GM12892 (cell line): Measurements from ENCODE around the gene ERBB4.

Experiments used
- DNase-seq: peaks from one replicate; pipeline ENCODE4 v3.0.0; 2011; ENCODE audit not compliant: insufficient read length
- FAIRE-seq: peaks from 2 replicates; lab custom pipeline; 2011; peaks lifted over from hg19 to GRCh38; lab: Jason Lieb, UNC
- POLR2A ChIP-seq: IDR thresholded peaks from 2 replicates; pipeline ENCODE4 v1.6.1; 2011; ENCODE audit warnings: low read depth, low read length, control low read depth
- POLR2AphosphoS5 ChIP-seq: IDR thresholded peaks from 2 replicates; pipeline ENCODE4 v1.6.1; 2011; ENCODE audit warnings: low read depth, low read length, control low read depth
- TAF1 ChIP-seq: IDR thresholded peaks from 2 replicates; pipeline ENCODE4 v1.6.1; 2011; ENCODE audit warnings: low read depth, mild to moderate bottlenecking, control low read depth, low read length, borderline replicate concordance

Gene ERBB4

DNA sequence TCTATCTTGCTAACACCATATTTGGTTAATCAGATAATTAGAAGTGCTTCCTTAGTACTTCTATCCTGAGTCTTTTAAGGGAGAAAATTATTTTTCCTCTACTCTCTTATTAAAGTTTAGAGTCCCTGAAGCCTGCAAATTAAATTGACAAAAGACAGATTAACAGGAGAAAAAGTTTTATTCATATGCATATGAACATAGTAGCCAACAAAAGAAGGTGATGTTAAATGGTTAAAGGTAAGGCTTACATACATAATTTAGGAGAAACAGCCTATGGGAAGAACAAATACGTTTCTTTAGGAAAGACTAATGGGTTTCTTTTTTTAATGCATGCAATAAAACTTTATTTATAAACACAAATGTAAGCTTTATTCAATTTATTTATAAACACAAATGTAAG, 1177.2 kb downstream of the ERBB4 start:
- TF ChIP-seq TAF1 (no peak), POLR2A (no peak), POLR2AphosphoS5 (no peak)
- FAIRE-seq: no peak
- DNase-seq: no peak

DNA sequence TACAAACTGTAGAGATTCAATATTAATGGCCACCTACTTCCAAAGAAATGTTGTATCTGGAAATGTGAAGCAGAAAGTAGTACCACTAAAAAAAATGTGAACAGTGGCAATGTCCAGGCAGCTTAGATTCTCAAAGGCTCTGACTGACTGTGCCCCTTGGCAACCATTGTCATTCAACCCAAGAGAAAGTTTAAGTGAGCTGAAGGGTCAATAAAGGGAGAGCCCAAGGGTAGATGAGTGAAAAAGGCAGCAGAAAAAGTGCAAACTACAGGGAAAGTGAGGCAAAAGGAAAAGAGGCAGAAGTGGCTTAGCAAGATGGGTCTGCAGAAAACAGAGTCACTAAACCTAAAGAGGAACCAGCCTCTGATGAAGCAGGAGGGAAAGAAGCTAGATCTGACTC, 1179.3 kb downstream of the ERBB4 start:
- no peak for FAIRE-seq
- no peak for DNase-seq
- TF ChIP-seq TAF1: no peak

DNA sequence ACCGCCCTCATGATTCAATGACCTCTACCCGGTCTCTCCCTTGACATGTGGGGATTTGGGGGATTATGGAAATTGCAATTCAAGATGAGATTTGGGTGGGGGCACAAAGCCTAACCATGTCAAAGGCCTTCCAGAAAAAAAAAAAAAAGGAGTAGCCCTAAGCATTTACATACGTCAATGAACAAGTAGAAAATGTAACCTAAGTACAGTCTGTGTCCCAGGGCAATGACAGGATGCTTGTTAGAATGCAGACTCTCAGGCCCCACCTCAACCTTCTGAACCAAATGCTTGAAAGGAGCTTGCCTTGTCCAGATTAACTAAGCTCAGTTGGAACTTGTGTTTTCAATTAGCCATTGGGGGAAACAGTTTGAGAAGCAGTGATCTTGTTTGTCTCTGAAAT, 1180.1 kb downstream of the ERBB4 start:
- no peak for DNase-seq
- no peak for TF ChIP-seq POLR2A
- TF ChIP-seq TAF1: no peak
- no peak for TF ChIP-seq POLR2AphosphoS5
- no peak for FAIRE-seq

DNA sequence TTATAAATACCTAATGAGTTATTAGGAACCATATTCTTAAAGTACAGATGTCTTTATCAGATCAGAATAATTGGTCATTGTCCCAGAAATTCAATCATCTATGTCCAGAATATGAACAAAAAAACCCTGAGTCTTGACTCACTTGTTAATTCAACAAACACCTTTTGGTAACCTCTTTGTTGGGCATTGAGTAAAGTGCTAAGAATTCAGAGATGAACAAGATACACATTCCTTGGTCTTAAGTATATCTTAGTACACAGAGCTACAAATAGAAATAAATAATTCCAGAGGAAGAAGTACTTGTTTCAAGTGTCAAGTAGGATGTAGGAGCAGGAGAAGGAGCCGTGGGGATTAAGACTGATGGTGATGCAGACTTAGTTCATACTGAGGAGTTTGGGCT, 1184.1 kb downstream of the ERBB4 start:
- FAIRE-seq: no peak
- TF ChIP-seq TAF1 (no peak), POLR2AphosphoS5 (no peak), POLR2A (no peak)
- DNase-seq: no peak

DNA sequence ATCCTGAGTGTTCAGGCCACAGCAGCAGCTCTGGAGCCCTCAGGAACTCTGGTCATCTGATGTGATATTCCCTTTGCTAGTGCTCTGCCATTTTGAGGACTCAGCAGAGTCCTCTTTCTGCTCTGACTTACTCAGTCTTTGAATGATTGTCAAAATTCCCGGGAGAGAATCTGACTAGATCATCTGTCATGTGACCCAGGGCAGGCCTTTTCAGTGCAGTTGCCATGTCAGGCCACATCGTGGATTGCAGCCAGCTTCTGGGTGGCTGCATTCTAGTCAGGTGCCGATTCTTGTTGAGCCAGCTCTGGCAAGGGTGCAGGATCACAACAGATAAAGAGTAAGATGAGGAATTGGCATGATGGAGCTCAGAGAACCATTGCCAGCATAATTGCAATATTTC, 1186.6 kb downstream of the ERBB4 start:
- DNase-seq (no peak), FAIRE-seq (no peak)
- TF ChIP-seq POLR2AphosphoS5: no peak
- TF ChIP-seq POLR2A: no peak
- TF ChIP-seq TAF1: no peak

DNA sequence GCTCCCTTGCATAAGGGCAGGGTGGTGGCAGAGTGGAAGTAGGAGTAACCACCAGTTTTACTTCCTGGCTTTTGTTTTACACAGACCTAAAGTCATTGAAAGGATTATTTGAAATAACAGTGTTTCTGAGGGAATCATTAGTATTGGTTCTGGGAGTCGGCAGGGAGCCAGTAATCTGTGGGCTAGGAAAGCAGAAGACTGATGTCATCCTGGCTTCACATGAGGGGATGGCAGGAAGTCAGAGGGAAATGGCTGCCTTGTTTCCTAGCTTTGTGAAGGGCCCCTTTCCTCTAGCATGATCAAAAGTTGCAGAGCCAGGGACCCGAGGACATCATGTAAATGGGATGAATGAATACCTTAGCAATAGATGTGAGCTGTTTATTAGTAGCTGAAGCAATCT, 1189.6 kb downstream of the ERBB4 start:
- no peak for FAIRE-seq
- TF ChIP-seq POLR2A (no peak), TAF1 (no peak), POLR2AphosphoS5 (no peak)
- no peak for DNase-seq

DNA sequence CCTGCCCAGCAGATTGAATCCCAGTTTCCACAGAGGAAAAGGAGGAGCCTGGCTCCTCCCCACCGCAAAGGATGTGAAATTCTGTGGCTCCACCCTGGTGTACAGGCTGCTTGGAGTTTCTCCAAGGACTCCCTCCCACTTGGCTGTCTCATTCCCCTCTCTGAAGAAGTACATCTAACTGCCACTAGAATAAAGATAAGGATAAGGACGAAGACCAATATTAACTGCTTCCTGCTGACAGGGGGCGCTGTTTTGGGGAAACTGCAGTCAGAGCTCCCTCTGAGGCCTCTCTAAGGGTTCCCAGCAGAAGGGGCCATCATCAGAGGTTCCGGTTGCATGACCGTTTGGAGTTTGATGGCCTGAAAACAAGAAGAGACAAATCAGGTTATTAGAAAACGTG, 1191.3 kb downstream of the ERBB4 start:
- no peak for TF ChIP-seq POLR2A
- TF ChIP-seq TAF1: no peak
- no peak for TF ChIP-seq POLR2AphosphoS5
- FAIRE-seq: no peak
- no peak for DNase-seq

DNA sequence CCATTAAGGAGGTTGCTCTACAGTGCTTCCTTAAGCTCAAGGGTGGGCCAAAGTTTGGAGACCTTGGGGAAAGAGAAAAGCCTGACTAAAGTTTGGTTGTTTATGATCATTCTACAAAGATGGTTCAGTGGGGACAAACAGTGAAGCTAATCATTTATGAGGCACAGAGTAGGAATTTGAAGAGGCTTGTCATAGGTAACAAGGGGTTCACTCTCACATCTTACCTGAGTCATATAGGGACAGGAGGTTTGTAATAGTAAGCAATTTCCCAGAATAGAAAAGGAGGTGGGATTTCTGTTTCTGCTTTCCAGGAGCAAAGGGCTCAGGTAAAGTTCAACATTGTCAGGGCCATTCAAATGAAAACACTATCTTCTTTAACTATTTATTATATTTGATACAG, 1194.3 kb downstream of the ERBB4 start:
- no peak for FAIRE-seq
- no peak for DNase-seq
- no peak for TF ChIP-seq POLR2AphosphoS5
- no peak for TF ChIP-seq TAF1

DNA sequence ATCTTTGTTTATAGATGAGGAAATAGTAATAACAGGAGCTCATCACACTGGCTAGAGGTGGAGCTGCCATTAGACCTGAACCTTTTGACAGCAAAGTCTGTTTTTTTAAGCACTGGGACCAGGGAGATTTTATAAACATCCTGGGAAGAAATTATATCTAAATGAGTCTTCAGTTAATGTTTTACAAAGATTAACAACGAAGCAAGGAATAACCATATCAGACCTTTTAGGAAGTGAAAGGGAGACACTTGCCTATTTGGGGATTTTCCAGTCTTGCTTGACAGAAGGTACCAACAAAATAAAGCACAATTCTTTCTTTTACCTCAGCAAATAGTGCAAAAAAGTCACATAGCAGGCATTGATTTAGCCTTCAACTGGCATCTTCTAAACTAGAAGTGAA, 1205.2 kb downstream of the ERBB4 start:
- no peak for TF ChIP-seq TAF1
- TF ChIP-seq POLR2A: no peak
- no peak for TF ChIP-seq POLR2AphosphoS5
- no peak for DNase-seq
- no peak for FAIRE-seq

DNA sequence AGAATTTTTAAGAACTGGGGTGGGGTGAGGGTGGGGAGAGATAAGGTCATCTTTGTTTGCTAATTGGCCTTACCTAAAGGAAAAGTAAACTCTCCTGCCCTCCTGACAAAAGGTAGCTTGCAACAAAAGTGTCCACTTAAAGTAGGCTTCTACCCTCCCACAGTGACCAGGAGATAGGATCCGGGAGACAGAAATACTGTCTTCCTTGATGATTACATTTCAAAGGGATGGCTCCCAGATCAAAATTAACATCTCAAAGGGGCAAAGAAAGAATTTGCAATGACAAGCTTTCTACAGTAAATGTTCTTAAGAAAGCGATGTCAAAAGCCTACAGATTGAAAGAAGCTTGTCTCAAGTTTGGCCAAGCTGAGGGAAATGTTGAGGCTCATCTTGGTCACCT, 1206.9 kb downstream of the ERBB4 start:
- no peak for FAIRE-seq
- no peak for DNase-seq
- TF ChIP-seq TAF1 (no peak), POLR2A (no peak), POLR2AphosphoS5 (no peak)

DNA sequence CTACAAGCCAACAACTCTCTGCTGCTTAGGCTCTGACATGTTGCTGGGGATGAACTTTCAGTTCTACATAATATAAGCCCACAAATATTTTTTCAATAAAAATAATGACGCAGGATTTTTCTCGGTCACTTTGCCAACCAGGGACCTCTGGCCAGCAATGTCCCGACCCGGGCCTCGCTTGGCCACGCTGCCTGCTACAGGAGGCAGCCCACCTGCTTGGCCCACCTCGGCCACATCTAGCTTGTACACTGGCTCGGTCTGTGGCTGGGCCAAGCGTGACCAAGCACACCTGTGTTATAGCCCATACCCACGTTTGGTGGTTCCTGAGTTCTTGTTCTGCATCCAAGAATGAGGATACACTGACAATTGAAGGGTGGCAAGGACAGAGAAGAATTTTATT, 1208.7 kb downstream of the ERBB4 start:
- FAIRE-seq: no peak
- no peak for DNase-seq
- TF ChIP-seq POLR2AphosphoS5 (no peak), POLR2A (no peak), TAF1 (no peak)

DNA sequence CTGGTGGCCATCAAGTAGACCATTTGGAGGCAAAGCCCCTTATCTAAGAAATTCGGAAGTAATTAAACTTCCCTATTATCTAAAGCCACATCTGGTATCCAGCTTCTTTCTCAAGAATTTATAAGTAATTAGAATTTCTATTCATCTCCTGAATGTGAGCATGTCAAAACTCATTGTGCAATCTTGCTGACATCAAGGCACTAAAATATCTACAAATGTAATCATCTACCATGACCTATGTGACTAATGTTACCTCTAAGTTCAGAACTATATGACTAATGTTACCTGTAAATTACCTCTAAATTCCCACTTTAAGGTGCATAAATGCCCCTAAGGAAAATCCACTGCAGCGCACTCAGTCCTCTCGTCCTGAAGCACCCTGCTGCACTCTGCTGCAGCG, 1209.2 kb downstream of the ERBB4 start:
- FAIRE-seq (no peak), DNase-seq (no peak)
- TF ChIP-seq TAF1 (no peak), POLR2A (no peak), POLR2AphosphoS5 (no peak)

DNA sequence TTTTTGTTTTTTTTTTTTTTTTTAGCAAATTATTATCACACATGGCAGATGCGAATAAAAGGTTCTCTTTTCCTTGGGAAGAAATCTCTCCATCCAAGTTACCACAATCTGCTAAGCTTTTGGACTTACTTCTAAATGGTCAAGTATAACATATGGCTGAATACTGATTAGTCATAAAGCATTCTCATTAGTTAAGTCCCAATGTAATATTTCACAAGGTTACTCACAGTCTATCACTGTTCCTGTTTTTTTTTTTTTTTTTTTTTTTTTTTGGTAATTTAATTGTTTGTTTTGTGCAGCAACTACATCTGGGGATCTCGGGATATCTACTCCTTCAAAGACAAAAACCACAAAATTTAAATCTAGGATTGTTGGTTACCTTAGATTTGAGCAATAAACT, 1210.5 kb downstream of the ERBB4 start:
- DNase-seq (no peak), FAIRE-seq (no peak)
- TF ChIP-seq POLR2A (no peak), TAF1 (no peak), POLR2AphosphoS5 (no peak)
